Measurements from ENCODE around the gene BEX3.
"Not testable (repeated sequence)": the region's sequence is repeated elsewhere in the genome, so short reads cannot be mapped to it uniquely, and the experiment has no call there.

Gene BEX3

GRCh38 chrX:103362474-103362873 is 13.9 kb upstream of the BEX3 start:
- Mint-ChIP-seq H3K27me3 (peaks cover 30% of the 10 kb centered on the region), H3K27ac (no peak overlapping the region), H3K4me3 (no peak overlapping the region), H3K36me3 (ENCODE audit: low read depth) (no peaks in the 10 kb centered on the region), H3K4me1 (ENCODE audit: low read depth) (no peaks in the 10 kb centered on the region), H3K9me3 (no peaks in the 10 kb centered on the region)
- DNase-seq: no peak

GRCh38 chrX:103363046-103363445 is 13.3 kb upstream of the BEX3 start:
- Mint-ChIP-seq H3K27me3 (peaks cover 35% of the 10 kb centered on the region), H3K27ac (no peak overlapping the region), H3K36me3 (ENCODE audit: low read depth) (no peaks in the 10 kb centered on the region), H3K4me1 (ENCODE audit: low read depth) (no peaks in the 10 kb centered on the region), H3K4me3 (no peak overlapping the region), H3K9me3 (no peaks in the 10 kb centered on the region)
- no peak for DNase-seq

GRCh38 chrX:103367502-103367901 is 8.8 kb upstream of the BEX3 start:
- Mint-ChIP-seq H3K9me3 (no peaks in the 10 kb centered on the region), H3K27ac (no peak overlapping the region), H3K4me1 (ENCODE audit: low read depth) (no peaks in the 10 kb centered on the region), H3K4me3 (no peak overlapping the region), H3K36me3 (ENCODE audit: low read depth) (no peaks in the 10 kb centered on the region), H3K27me3 (peaks cover 38% of the 10 kb centered on the region)
- DNase-seq: no peak

- Mint-ChIP-seq H3K27ac (no peak overlapping the region), H3K36me3 (ENCODE audit: low read depth) (no peaks in the 10 kb centered on the region), H3K9me3 (no peaks in the 10 kb centered on the region), H3K4me1 (ENCODE audit: low read depth) (no peaks in the 10 kb centered on the region), H3K4me3 (no peak overlapping the region), H3K27me3 (peaks cover 44% of the 10 kb centered on the region)
- DNase-seq: no peak
Observed at GRCh38 chrX:103369479-103369878, 6.9 kb upstream of the BEX3 start.

- Mint-ChIP-seq H3K4me1 (ENCODE audit: low read depth) (peaks cover 8% of the 10 kb centered on the region), H3K36me3 (ENCODE audit: low read depth) (no peaks in the 10 kb centered on the region), H3K9me3 (no peaks in the 10 kb centered on the region), H3K4me3 (no peak overlapping the region), H3K27ac (no peak overlapping the region), H3K27me3 (peaks cover 40% of the 10 kb centered on the region)
- no peak for DNase-seq
Observed at GRCh38 chrX:103372886-103373285, 3.5 kb upstream of the BEX3 start.

- Mint-ChIP-seq H3K4me3 (no peak overlapping the region), H3K27ac (no peak overlapping the region), H3K36me3 (ENCODE audit: low read depth) (no peaks in the 10 kb centered on the region), H3K4me1 (ENCODE audit: low read depth) (peaks cover 8% of the 10 kb centered on the region), H3K27me3 (peaks cover 35% of the 10 kb centered on the region), H3K9me3 (no peaks in the 10 kb centered on the region)
- DNase-seq: no peak
Observed at GRCh38 chrX:103373581-103373980, 2.8 kb upstream of the BEX3 start.

- peak overlapping the region; percentile 51 for H3K27ac Mint-ChIP-seq
- DNase-seq: peak; percentile 31
- no peaks in the 10 kb centered on the region for H3K36me3 Mint-ChIP-seq (ENCODE audit: low read depth)
- H3K9me3 Mint-ChIP-seq: no peaks in the 10 kb centered on the region
- H3K4me1 Mint-ChIP-seq (ENCODE audit: low read depth): peaks cover 8% of the 10 kb centered on the region
- H3K4me3 Mint-ChIP-seq: peak overlapping the region; percentile 76
- H3K27me3 Mint-ChIP-seq: peaks cover 24% of the 10 kb centered on the region
Observed at GRCh38 chrX:103376979-103377324, 614 bp downstream of the BEX3 start.

GRCh38 chrX:103378990-103379389 is 2.7 kb downstream of the BEX3 start:
- DNase-seq: no peak
- H3K27ac Mint-ChIP-seq: no peak overlapping the region
- H3K27me3 Mint-ChIP-seq: peaks cover 20% of the 10 kb centered on the region
- H3K4me1 Mint-ChIP-seq (ENCODE audit: low read depth): peaks cover 8% of the 10 kb centered on the region
- H3K4me3 Mint-ChIP-seq: no peak overlapping the region
- H3K9me3 Mint-ChIP-seq: no peaks in the 10 kb centered on the region
- H3K36me3 Mint-ChIP-seq (ENCODE audit: low read depth): no peaks in the 10 kb centered on the region

- Mint-ChIP-seq H3K36me3 (ENCODE audit: low read depth) (no peaks in the 10 kb centered on the region), H3K27ac (no peak overlapping the region), H3K9me3 (no peaks in the 10 kb centered on the region), H3K4me3 (no peak overlapping the region), H3K4me1 (ENCODE audit: low read depth) (no peaks in the 10 kb centered on the region), H3K27me3 (peaks cover 21% of the 10 kb centered on the region)
- no peak for DNase-seq
Observed at GRCh38 chrX:103382877-103383276, 6.5 kb downstream of the BEX3 start.

GRCh38 chrX:103384672-103385071 is 8.3 kb downstream of the BEX3 start:
- Mint-ChIP-seq H3K4me1 (ENCODE audit: low read depth) (no peaks in the 10 kb centered on the region), H3K27me3 (peaks cover 28% of the 10 kb centered on the region), H3K9me3 (no peaks in the 10 kb centered on the region)

GRCh38 chrX:103385283-103385830 is 9.0 kb downstream of the BEX3 start:
- not testable (repeated sequence) for H3K4me1 Mint-ChIP-seq (ENCODE audit: low read depth); H3K4me3 Mint-ChIP-seq; H3K27ac Mint-ChIP-seq; H3K9me3 Mint-ChIP-seq; H3K36me3 Mint-ChIP-seq (ENCODE audit: low read depth); DNase-seq
- H3K27me3 Mint-ChIP-seq: peaks cover 30% of the 10 kb centered on the region

More at GRCh38 chrX:103384672-103385071, 8.3 kb downstream of the BEX3 start:
- Mint-ChIP-seq H3K4me3 (no peak overlapping the region), H3K27ac (no peak overlapping the region), H3K36me3 (ENCODE audit: low read depth) (no peaks in the 10 kb centered on the region)
- DNase-seq: no peak

- no peak for DNase-seq
- no peak overlapping the region for H3K27ac Mint-ChIP-seq
- no peaks in the 10 kb centered on the region for H3K36me3 Mint-ChIP-seq (ENCODE audit: low read depth)
- no peak overlapping the region for H3K4me3 Mint-ChIP-seq
- H3K27me3 Mint-ChIP-seq: peaks cover 37% of the 10 kb centered on the region
- H3K4me1 Mint-ChIP-seq (ENCODE audit: low read depth): no peaks in the 10 kb centered on the region
- H3K9me3 Mint-ChIP-seq: no peaks in the 10 kb centered on the region
Observed at GRCh38 chrX:103386332-103386731, 10.0 kb downstream of the BEX3 start.

- peaks cover 1% of the 10 kb centered on the region for H3K4me1 Mint-ChIP-seq (ENCODE audit: low read depth)
- H3K9me3 Mint-ChIP-seq: no peaks in the 10 kb centered on the region
- no peak overlapping the region for H3K4me3 Mint-ChIP-seq
Observed at GRCh38 chrX:103393487-103393886, 17.1 kb downstream of the BEX3 start.

GRCh38 chrX:103396186-103396585 is 19.8 kb downstream of the BEX3 start:
- H3K27me3 Mint-ChIP-seq: peaks cover 62% of the 10 kb centered on the region
- no peak overlapping the region for H3K4me3 Mint-ChIP-seq
- no peak for DNase-seq
- no peaks in the 10 kb centered on the region for H3K36me3 Mint-ChIP-seq (ENCODE audit: low read depth)
- no peaks in the 10 kb centered on the region for H3K9me3 Mint-ChIP-seq
- H3K4me1 Mint-ChIP-seq (ENCODE audit: low read depth): peaks cover 1% of the 10 kb centered on the region
- H3K27ac Mint-ChIP-seq: no peak overlapping the region

More at GRCh38 chrX:103393487-103393886, 17.1 kb downstream of the BEX3 start:
- no peak for DNase-seq
- Mint-ChIP-seq H3K36me3 (ENCODE audit: low read depth) (no peaks in the 10 kb centered on the region), H3K27me3 (peaks cover 59% of the 10 kb centered on the region), H3K27ac (no peak overlapping the region)

GRCh38 chrX:103396660-103397059 is 20.3 kb downstream of the BEX3 start:
- H3K4me3 Mint-ChIP-seq: no peak overlapping the region
- DNase-seq: no peak
- peaks cover 1% of the 10 kb centered on the region for H3K4me1 Mint-ChIP-seq (ENCODE audit: low read depth)
- no peak overlapping the region for H3K27ac Mint-ChIP-seq
- no peaks in the 10 kb centered on the region for H3K9me3 Mint-ChIP-seq
- peaks cover 60% of the 10 kb centered on the region for H3K27me3 Mint-ChIP-seq
- no peaks in the 10 kb centered on the region for H3K36me3 Mint-ChIP-seq (ENCODE audit: low read depth)

GRCh38 chrX:103397707-103398106 is 21.4 kb downstream of the BEX3 start:
- DNase-seq: no peak
- Mint-ChIP-seq H3K4me1 (ENCODE audit: low read depth) (peaks cover 1% of the 10 kb centered on the region), H3K4me3 (no peak overlapping the region), H3K27me3 (peaks cover 65% of the 10 kb centered on the region), H3K9me3 (no peaks in the 10 kb centered on the region), H3K36me3 (ENCODE audit: low read depth) (no peaks in the 10 kb centered on the region), H3K27ac (no peak overlapping the region)

Data from activated T-cell treated with anti-CD3 and anti-CD28 coated beads, Interleukin-2, amount 50 U/mL, for 24 hours (primary cell).